ENCODE data around the gene TRIM67. TPM values are rescaled to one million over a fixed set of nuclear protein-coding genes. Genes with fewer than 3 reads are reported as not detected.
"Not testable (repeated sequence)": the region's sequence is repeated elsewhere in the genome, so short reads cannot be mapped to it uniquely, and the experiment has no call there.

TRIM67 gene
- total RNA-seq, 1 experiment from 2014 or later = not detected

DNA sequence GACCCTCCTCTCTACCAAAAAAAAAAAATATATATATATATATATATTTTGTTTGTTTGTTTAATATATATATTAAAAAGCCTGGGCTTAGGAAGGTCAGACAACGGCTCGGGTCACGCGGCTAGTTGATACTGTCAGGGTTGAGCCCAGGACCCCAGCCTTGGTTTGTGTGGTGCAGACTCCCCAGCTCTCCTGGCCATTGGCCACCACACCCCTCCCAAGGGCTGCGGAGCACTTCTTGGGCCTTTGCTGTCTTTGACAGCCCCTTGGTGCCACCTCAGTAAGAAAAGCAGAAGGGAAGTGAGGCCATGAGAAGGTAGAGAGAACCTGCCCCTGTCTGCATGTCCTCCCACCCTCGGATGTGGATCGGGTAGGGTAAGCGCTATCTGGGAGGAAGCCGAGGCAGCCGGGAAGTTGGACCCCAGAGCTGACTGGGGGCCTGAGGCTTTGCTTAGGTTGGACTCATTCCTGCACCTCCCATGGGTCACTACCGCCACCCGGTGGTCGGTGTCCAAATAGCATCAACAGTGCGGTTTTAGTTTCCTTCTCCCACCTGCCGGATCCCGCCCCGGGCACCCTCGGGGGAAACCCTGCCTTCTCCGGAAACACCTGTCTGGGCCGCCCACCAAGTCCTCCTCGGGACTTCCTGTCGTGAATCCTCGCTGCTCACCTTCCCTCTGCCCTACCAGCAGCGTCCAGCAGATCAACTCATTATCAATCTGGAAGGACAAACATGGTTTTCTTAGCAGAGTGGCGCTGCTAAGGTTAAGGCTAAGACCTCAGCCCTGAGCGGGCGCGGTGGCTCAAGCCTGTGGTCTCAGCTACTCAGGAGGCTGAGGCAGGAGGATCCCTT lies 49.4 kb downstream of the TRIM67 start:
- TF ChIP-seq ETV6 (CRISPR knock-in tag; IDR thresholded peaks at IDR 0.05) (peak; percentile 46; the same call in 1 of the 2 replicates), CTCF (IDR thresholded peaks at IDR 0.05) (peak; percentile 90), SMAD3 (CRISPR knock-in tag; IDR thresholded peaks at IDR 0.05; ENCODE audit: borderline replicate concordance) (no peak), SP1 (CRISPR knock-in tag; conservative IDR thresholded peaks at IDR 0.05) (0 out of 2 replicates have a peak, but pooled peaks have one; percentile 29), ZNF423 (CRISPR knock-in tag; IDR thresholded peaks at IDR 0.05) (peak; percentile 85), IRF2 (CRISPR knock-in tag; IDR thresholded peaks at IDR 0.05; ENCODE audit: borderline replicate concordance, low read depth) (no peak), NFATC4 (CRISPR knock-in tag; IDR thresholded peaks at IDR 0.05) (no peak)
- ChIA-PET POLR2A (interaction anchor here (0.7 kb wide), 1 partner anchor 30 kb away, joined by 3 read pairs; no protein-coding TSS in a partner anchor), CTCF (interaction anchor here (0.6 to 3.5 kb wide), 28 partner anchors 9 to 569 kb away, joined by 3 to 17 read pairs (median 3); partner anchors contain the start of gene TRIM67)
- peak; percentile 93 for ATAC-seq
- no peak overlapping the region for H3K27ac Mint-ChIP-seq
- H3K4me3 Mint-ChIP-seq = peak overlapping the region; percentile 55
- peaks cover 96% of the 10 kb centered on the region for H3K27me3 Mint-ChIP-seq (ENCODE audit: low read depth)
- peak; percentile 97 for DNase-seq (ENCODE audit: low spot score)
- H3K4me1 Mint-ChIP-seq = peaks cover 14% of the 10 kb centered on the region
- H3K36me3 Mint-ChIP-seq = no peaks in the 10 kb centered on the region
- H3K9me3 Mint-ChIP-seq = no peaks in the 10 kb centered on the region

DNA sequence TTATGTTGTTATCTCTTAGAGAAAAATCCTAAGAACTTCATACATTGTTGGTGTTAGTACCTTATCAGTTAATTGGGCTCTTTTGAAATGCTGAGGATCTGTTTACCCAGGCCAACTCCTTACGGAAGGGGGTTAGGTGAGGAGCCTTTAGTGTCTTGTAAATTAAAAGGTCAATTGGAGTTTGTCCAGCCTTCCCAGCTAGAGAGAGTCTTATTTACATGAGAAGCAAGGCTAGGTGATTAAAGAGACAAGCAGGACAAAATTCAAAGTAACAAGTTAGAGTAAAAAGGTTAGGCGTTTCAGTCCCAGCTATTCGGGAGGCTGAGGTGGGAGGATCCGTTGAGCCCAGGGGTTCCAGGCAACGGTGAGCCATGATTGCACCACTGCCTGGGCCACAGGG lies 50.4 kb downstream of the TRIM67 start:
- H3K27ac Mint-ChIP-seq; H3K9me3 Mint-ChIP-seq; H3K4me3 Mint-ChIP-seq; H3K36me3 Mint-ChIP-seq; ATAC-seq; POLR2A ChIA-PET; DNase-seq (ENCODE audit: low spot score): not testable (repeated sequence)
- H3K27me3 Mint-ChIP-seq (ENCODE audit: low read depth) = peaks cover 98% of the 10 kb centered on the region
- peaks cover 20% of the 10 kb centered on the region for H3K4me1 Mint-ChIP-seq
- CTCF ChIA-PET = interaction anchor here (0.9 to 3.5 kb wide), 10 partner anchors 20 to 515 kb away, joined by 3 to 17 read pairs (median 4); partner anchors contain the start of gene TRIM67

DNA sequence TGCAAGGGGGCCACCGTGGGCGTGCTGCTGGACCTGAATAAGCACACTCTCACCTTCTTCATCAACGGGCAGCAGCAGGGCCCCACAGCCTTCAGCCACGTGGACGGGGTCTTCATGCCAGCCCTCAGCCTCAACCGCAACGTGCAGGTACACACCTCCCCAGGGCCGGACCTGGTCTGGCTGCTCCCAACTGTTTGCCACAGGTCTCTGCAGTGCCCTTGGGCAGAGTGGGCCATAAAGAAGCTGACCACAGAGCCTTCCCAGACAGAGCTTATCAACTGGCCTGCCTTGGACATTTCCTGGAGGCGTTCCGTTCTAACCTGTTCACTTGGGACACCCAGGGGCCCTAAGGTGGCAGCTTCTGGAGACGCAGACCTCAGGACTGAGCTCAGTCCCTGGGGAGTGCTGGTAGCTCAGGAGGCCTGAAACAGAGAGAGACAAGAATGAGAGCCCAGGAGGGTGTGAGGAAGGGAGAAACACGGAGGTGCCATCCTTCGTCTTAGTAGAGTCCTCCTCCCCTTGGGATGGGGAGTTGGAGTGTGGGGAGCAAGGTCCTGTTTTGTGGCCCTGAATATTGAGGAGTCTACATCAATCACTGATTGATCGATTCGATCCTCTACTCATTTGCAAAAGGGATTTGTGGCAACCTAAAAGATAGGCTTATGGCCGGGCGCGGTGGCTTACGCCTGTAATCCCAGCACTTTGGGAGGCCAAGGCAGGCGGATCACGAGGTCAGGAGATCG lies 52.1 kb downstream of the TRIM67 start:
- no peak overlapping the region for H3K27ac Mint-ChIP-seq
- H3K4me1 Mint-ChIP-seq = peaks cover 20% of the 10 kb centered on the region
- no peak overlapping the region for H3K4me3 Mint-ChIP-seq
- no peaks in the 10 kb centered on the region for H3K9me3 Mint-ChIP-seq
- no peaks in the 10 kb centered on the region for H3K36me3 Mint-ChIP-seq
- no peak for DNase-seq (ENCODE audit: low spot score)
- POLR2A ChIA-PET = interaction anchor here (0.7 kb wide), 1 partner anchor 345 kb away, joined by 3 read pairs; no protein-coding TSS in a partner anchor
- H3K27me3 Mint-ChIP-seq (ENCODE audit: low read depth) = peaks cover 98% of the 10 kb centered on the region
- ATAC-seq = no peak
- CTCF ChIA-PET = no interaction called here
- TF ChIP-seq ESRRA (CRISPR knock-in tag; IDR thresholded peaks at IDR 0.05; ENCODE audit: borderline replicate concordance) = no peak
- TF ChIP-seq MYBL2 (CRISPR knock-in tag; IDR thresholded peaks at IDR 0.05) = no peak
- no peak for TF ChIP-seq CREB1 (CRISPR knock-in tag; IDR thresholded peaks at IDR 0.05)
- TF ChIP-seq ZNF263 (CRISPR knock-in tag; IDR thresholded peaks at IDR 0.05; ENCODE audit: low read depth) = no peak
- TF ChIP-seq EMX1 (CRISPR knock-in tag; IDR thresholded peaks at IDR 0.05) = no peak
- no peak for TF ChIP-seq IRF2 (CRISPR knock-in tag; IDR thresholded peaks at IDR 0.05; ENCODE audit: borderline replicate concordance, low read depth)
- TF ChIP-seq, protein P1, sequence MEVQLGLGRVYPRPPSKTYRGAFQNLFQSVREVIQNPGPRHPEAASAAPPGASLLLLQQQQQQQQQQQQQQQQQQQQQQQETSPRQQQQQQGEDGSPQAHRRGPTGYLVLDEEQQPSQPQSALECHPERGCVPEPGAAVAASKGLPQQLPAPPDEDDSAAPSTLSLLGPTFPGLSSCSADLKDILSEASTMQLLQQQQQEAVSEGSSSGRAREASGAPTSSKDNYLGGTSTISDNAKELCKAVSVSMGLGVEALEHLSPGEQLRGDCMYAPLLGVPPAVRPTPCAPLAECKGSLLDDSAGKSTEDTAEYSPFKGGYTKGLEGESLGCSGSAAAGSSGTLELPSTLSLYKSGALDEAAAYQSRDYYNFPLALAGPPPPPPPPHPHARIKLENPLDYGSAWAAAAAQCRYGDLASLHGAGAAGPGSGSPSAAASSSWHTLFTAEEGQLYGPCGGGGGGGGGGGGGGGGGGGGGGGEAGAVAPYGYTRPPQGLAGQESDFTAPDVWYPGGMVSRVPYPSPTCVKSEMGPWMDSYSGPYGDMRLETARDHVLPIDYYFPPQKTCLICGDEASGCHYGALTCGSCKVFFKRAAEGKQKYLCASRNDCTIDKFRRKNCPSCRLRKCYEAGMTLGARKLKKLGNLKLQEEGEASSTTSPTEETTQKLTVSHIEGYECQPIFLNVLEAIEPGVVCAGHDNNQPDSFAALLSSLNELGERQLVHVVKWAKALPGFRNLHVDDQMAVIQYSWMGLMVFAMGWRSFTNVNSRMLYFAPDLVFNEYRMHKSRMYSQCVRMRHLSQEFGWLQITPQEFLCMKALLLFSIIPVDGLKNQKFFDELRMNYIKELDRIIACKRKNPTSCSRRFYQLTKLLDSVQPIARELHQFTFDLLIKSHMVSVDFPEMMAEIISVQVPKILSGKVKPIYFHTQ (CRISPR knock-in tag; IDR thresholded peaks at IDR 0.05) = no peak
- TF ChIP-seq ZNF396 (CRISPR knock-in tag; IDR thresholded peaks at IDR 0.05; ENCODE audit: borderline replicate concordance) = no peak
- TF ChIP-seq E2F5 (CRISPR knock-in tag; IDR thresholded peaks at IDR 0.05) = no peak
- TF ChIP-seq, protein P2, sequence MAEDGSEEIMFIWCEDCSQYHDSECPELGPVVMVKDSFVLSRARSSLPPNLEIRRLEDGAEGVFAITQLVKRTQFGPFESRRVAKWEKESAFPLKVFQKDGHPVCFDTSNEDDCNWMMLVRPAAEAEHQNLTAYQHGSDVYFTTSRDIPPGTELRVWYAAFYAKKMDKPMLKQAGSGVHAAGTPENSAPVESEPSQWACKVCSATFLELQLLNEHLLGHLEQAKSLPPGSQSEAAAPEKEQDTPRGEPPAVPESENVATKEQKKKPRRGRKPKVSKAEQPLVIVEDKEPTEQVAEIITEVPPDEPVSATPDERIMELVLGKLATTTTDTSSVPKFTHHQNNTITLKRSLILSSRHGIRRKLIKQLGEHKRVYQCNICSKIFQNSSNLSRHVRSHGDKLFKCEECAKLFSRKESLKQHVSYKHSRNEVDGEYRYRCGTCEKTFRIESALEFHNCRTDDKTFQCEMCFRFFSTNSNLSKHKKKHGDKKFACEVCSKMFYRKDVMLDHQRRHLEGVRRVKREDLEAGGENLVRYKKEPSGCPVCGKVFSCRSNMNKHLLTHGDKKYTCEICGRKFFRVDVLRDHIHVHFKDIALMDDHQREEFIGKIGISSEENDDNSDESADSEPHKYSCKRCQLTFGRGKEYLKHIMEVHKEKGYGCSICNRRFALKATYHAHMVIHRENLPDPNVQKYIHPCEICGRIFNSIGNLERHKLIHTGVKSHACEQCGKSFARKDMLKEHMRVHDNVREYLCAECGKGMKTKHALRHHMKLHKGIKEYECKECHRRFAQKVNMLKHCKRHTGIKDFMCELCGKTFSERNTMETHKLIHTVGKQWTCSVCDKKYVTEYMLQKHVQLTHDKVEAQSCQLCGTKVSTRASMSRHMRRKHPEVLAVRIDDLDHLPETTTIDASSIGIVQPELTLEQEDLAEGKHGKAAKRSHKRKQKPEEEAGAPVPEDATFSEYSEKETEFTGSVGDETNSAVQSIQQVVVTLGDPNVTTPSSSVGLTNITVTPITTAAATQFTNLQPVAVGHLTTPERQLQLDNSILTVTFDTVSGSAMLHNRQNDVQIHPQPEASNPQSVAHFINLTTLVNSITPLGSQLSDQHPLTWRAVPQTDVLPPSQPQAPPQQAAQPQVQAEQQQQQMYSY (CRISPR knock-in tag; IDR thresholded peaks at IDR 0.05) = no peak
- TF ChIP-seq SMAD4 (CRISPR knock-in tag; IDR thresholded peaks at IDR 0.05) = no peak
